Endothelial cell of umbilical vein (primary cell): ENCODE data around the gene MEPE. TPM values are rescaled to one million over a fixed set of nuclear protein-coding genes. Genes with fewer than 3 reads are reported as not detected.

ENCODE experiments used
- BruUV-seq: library from RNA; stranded (reverse); fragments of 400-500 nt; replicated peaks from 2 replicates; lab custom pipeline; 2021; lab: Mats Ljungman, UMichigan
- CTCF ChIA-PET: fragments of 300-600, 350-600 bp; sonication (Branson Sonifier 250); formaldehyde crosslinking; loops from one replicate; lab custom pipeline; 2021; ENCODE audit warnings: antibody characterized with exemption, inconsistent platforms; lab: Charles Lee
- POLR2A ChIA-PET: fragments of 300-600, 350-600 bp; sonication (Branson Sonifier 250); formaldehyde crosslinking; loops from one replicate; lab custom pipeline; 2021; ENCODE audit warnings: antibody characterized with exemption, inconsistent platforms; lab: Charles Lee
- DNase-seq: peaks from one replicate; pipeline ENCODE4 v3.0.0-alpha.2; 2011; ENCODE audit warnings: low read depth, low spot score
- FAIRE-seq: peaks from 2 replicates; lab custom pipeline; 2011; peaks lifted over from hg19 to GRCh38; lab: Jason Lieb, UNC
- H2AFZ ChIP-seq: 2 replicates; pipeline ENCODE4 v1.6.0; 2012; ENCODE audit warnings: low read depth, low read length, control low read depth, inconsistent platforms
- H3K27ac ChIP-seq: 2 replicates; pipeline ENCODE4 v1.5.1; 2011; ENCODE audit warnings: low read depth, mild to moderate bottlenecking, control low read depth, low read length, moderate library complexity; ENCODE audit not compliant: insufficient read depth
- H3K27me3 ChIP-seq, 2 experiments: 2 replicates each; pipeline versions ENCODE4 v1.6.0 to v1.6.1; 2011; ENCODE audit warnings: low read length in 2 of 2, mixed read lengths in 1 of 2; ENCODE audit not compliant: control insufficient read depth in 2 of 2, insufficient read depth in 2 of 2
- H3K36me3 ChIP-seq, 2 experiments: 2 replicates in 1 of 2; 3 replicates in 1 of 2; pipeline ENCODE4 v1.5.1; 2011; ENCODE audit warnings: low read length in 2 of 2, mild to moderate bottlenecking in 1 of 2, moderate library complexity in 1 of 2; ENCODE audit not compliant: control insufficient read depth in 2 of 2, insufficient read depth in 2 of 2; ENCODE audit errors: extremely low read depth in 1 of 2
- H3K4me1 ChIP-seq: 3 replicates; pipeline ENCODE4 v1.5.1; 2011; ENCODE audit warnings: mild to moderate bottlenecking, low read length; ENCODE audit not compliant: control insufficient read depth, insufficient read depth; ENCODE audit errors: extremely low read depth
- H3K4me2 ChIP-seq: 2 replicates; pipeline ENCODE4 v1.6.1; 2011; ENCODE audit warnings: low read length, control low read depth, mixed read lengths; ENCODE audit not compliant: insufficient read depth
- H3K4me3 ChIP-seq, 3 experiments: fragments of 200-600 bp in 1 of 3; sonication (generic), shearing (Covaris generic) in 1 of 3; replicated peaks in 1 of 3; 2 replicates each; pipeline ENCODE4 v1.5.1; 2011 to 2016; ENCODE audit warnings: control low read depth in 3 of 3, low read length in 3 of 3, mild to moderate bottlenecking in 2 of 3, inconsistent platforms in 1 of 3, low read depth in 1 of 3, moderate library complexity in 1 of 3; ENCODE audit not compliant: insufficient read depth in 1 of 3
- H3K79me2 ChIP-seq: 2 replicates; pipeline ENCODE4 v1.6.0; 2012; ENCODE audit warnings: low read length, inconsistent platforms; ENCODE audit not compliant: control insufficient read depth, insufficient read depth
- H3K9ac ChIP-seq: replicated peaks from 2 replicates; pipeline ENCODE3; 2011; ENCODE audit warnings: low read length, control low read depth; ENCODE audit not compliant: insufficient read depth; ENCODE audit errors: extremely low read depth
- H3K9me1 ChIP-seq: replicated peaks from 3 replicates; pipeline ENCODE4 v1.6.0; 2011; ENCODE audit warnings: mild to moderate bottlenecking, low read length; ENCODE audit not compliant: control insufficient read depth, insufficient read depth; ENCODE audit errors: extremely low read depth
- H3K9me3 ChIP-seq: replicated peaks from 2 replicates; pipeline ENCODE4 v1.5.1; 2012; ENCODE audit warnings: low read length, inconsistent platforms; ENCODE audit not compliant: control insufficient read depth, insufficient read depth
- H4K20me1 ChIP-seq: replicated peaks from 2 replicates; pipeline ENCODE3; 2011; ENCODE audit warnings: mild to moderate bottlenecking, low read length; ENCODE audit not compliant: control insufficient read depth, insufficient read depth; ENCODE audit errors: extremely low read depth
- EZH2 ChIP-seq: IDR thresholded peaks from 2 replicates; pipeline ENCODE4 v1.6.1; 2012; ENCODE audit warnings: borderline replicate concordance, low read depth, mild to moderate bottlenecking, moderate library complexity, low read length, inconsistent platforms; ENCODE audit not compliant: severe bottlenecking
- FOS ChIP-seq: IDR thresholded peaks from 2 replicates; pipeline ENCODE4 v1.6.1; 2011; ENCODE audit warnings: mild to moderate bottlenecking, low read length, moderate library complexity, borderline replicate concordance; ENCODE audit not compliant: insufficient read depth
- GATA2 ChIP-seq: IDR thresholded peaks from 2 replicates; pipeline ENCODE4 v1.7.0; 2011; ENCODE audit warnings: low read depth, mild to moderate bottlenecking, moderate library complexity, mixed read lengths, low read length; ENCODE audit not compliant: insufficient read length, insufficient read depth
- JUN ChIP-seq: IDR thresholded peaks from 2 replicates; pipeline ENCODE4 v1.6.1; 2011; ENCODE audit warnings: borderline replicate concordance, low read depth; ENCODE audit not compliant: insufficient read length, insufficient read depth
- MYC ChIP-seq: IDR thresholded peaks from one replicate; pipeline ENCODE4 v1.6.1; 2011; ENCODE audit warnings: mild to moderate bottlenecking, low read depth, low read length
- POLR2A ChIP-seq: IDR thresholded peaks from 2 replicates; pipeline ENCODE4 v1.6.1; 2012; ENCODE audit warnings: low read depth, mild to moderate bottlenecking, control low read depth, low read length
- POLR2AphosphoS5 ChIP-seq: IDR thresholded peaks from 2 replicates; pipeline ENCODE4 v1.6.1; 2012; ENCODE audit warnings: low read depth, mild to moderate bottlenecking, control low read depth, low read length, moderate library complexity; ENCODE audit not compliant: insufficient read depth
- dilution Hi-C: fragments of 300-500 bp; cut with MboI; formaldehyde crosslinking; loops from one replicate; pipeline ENCODE4 v1.15.0; 2019; ENCODE audit warnings: low sequenced_read_pairs; ENCODE audit not compliant: extremely low pct_ligation_motif_present
- intact Hi-C: fragments of 100-400 bp; cut with micrococcal nuclease; formaldehyde crosslinking; loops from one replicate; pipeline ENCODE4 v1.10.0; 2022
- polyA plus RNA-seq, 4 experiments: library from polyadenylated mRNA; depleted of rRNA in 3 of 4; stranded (reverse) in 3 of 4; unstranded in 1 of 4; fragments of >200 nt; gene quantifications; 2 replicates each; pipeline versions ENCODE4 v1.2.1 to v1.2.3, GENCODE V29; 2011 to 2012; ENCODE audit warnings: missing spikeins in 1 of 4
- total RNA-seq: library from RNA; stranded (reverse); gene quantifications from 2 replicates; pipeline ENCODE4 v1.2.3, GENCODE V29; 2021
- TF ChIP-seq, protein P1 (sequence below), 2 donors: IDR thresholded peaks; 1 replicate in 1 of 2; 2 replicates in 1 of 2; pipeline ENCODE4 v1.5.1; 2011; ENCODE audit warnings: low read length in 2 of 2, mild to moderate bottlenecking in 2 of 2, moderate library complexity in 2 of 2, control low read depth in 1 of 2, inconsistent platforms in 1 of 2, low read depth in 1 of 2; ENCODE audit not compliant: insufficient read depth in 1 of 2; ENCODE audit errors: extremely low read depth in 1 of 2
- TF ChIP-seq, protein P2 (sequence below): IDR thresholded peaks from 2 replicates; pipeline ENCODE4 v1.6.1; 2011; ENCODE audit not compliant: insufficient read depth, insufficient read length

MEPE gene
- total and polyA plus RNA-seq, 2 donors (not counting 3 experiments of a cell fraction or from before 2014, with no cell fraction given): not detected

DNA sequence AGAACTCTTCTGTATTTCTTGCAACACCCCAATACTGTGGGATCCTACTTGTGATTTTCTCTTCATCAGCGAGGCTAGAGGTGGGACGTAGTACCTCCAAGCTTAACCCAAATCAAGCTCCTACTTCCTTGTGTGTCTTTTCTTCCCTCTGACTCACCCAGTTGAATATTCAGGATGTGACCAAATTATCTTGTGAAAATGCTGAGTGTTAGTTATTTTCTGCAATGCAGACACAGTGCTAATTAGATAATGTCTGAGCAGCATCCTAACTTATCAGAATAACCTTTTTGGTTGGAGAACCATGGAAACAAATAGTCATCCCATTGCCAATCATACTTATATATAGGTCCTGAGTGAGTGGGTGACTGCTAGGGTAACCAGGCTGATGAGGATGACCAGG, 2.4 kb downstream of the MEPE start:
- dilution Hi-C loops (no loop called here), intact Hi-C loops (loop anchor here (5.0 kb wide), 1 partner anchor 483 kb away; no protein-coding TSS in a partner anchor)
- DNase-seq (no peak), FAIRE-seq (no peak)
- Histone ChIP-seq H3K4me2 (no peak overlapping the region), H3K9ac (no peak overlapping the region), H3K4me1 (no peaks in the 10 kb centered on the region), H3K9me3 (no peaks in the 10 kb centered on the region), H3K36me3 (no peaks in the 10 kb centered on the region), H4K20me1 (no peaks in the 10 kb centered on the region), H2AFZ (no peak overlapping the region), H3K79me2 (no peaks in the 10 kb centered on the region), H3K27ac (no peak overlapping the region), H3K9me1 (no peaks in the 10 kb centered on the region), H3K4me3 (no peak overlapping the region), H3K27me3 (peaks cover 8 to 9% of the 10 kb centered on the region in 2 experiments)
- TF ChIP-seq JUN (no peak), EZH2 (no peak), POLR2A (no peak), FOS (no peak), GATA2 (no peak), POLR2AphosphoS5 (no peak), MYC (no peak)
- TF ChIP-seq, protein P1, sequence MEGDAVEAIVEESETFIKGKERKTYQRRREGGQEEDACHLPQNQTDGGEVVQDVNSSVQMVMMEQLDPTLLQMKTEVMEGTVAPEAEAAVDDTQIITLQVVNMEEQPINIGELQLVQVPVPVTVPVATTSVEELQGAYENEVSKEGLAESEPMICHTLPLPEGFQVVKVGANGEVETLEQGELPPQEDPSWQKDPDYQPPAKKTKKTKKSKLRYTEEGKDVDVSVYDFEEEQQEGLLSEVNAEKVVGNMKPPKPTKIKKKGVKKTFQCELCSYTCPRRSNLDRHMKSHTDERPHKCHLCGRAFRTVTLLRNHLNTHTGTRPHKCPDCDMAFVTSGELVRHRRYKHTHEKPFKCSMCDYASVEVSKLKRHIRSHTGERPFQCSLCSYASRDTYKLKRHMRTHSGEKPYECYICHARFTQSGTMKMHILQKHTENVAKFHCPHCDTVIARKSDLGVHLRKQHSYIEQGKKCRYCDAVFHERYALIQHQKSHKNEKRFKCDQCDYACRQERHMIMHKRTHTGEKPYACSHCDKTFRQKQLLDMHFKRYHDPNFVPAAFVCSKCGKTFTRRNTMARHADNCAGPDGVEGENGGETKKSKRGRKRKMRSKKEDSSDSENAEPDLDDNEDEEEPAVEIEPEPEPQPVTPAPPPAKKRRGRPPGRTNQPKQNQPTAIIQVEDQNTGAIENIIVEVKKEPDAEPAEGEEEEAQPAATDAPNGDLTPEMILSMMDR (IDR thresholded peaks at IDR 0.05; ENCODE audit: extremely low read depth in 1 of 2, insufficient read depth in 1 of 2, low read depth in 1 of 2, low read length in 2 of 2): no peak
- TF ChIP-seq, protein P2, sequence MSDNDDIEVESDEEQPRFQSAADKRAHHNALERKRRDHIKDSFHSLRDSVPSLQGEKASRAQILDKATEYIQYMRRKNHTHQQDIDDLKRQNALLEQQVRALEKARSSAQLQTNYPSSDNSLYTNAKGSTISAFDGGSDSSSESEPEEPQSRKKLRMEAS: no peak
- ChIA-PET POLR2A (no interaction called here), CTCF (interaction anchor here (1.0 to 1.7 kb wide), 5 partner anchors 14 to 377 kb away, joined by 3 to 7 read pairs (median 3); no protein-coding TSS in a partner anchor)
- no TSS peak for BruUV-seq
